Gastroesophageal sphincter (tissue), 3 donors: ENCODE measurements around the gene ZC3H7A.

ENCODE experiments used
- CTCF ChIP-seq, 4 experiments: fragments of 200-600 bp in 2 of 4; fragments of 450-650 bp in 2 of 4; sonication (generic) in 1 of 4; IDR thresholded peaks; one replicate each; pipeline ENCODE4 v1.5.1; 2017 to 2019; ENCODE audit warnings: antibody characterized with exemption in 4 of 4, mild to moderate bottlenecking in 2 of 4, moderate library complexity in 2 of 4
- EP300 ChIP-seq: sonication (generic); formaldehyde crosslinking; IDR thresholded peaks from one replicate; pipeline ENCODE4 v1.6.1; 2017; ENCODE audit warnings: antibody characterized with exemption, mild to moderate bottlenecking
- POLR2A ChIP-seq, 2 donors: fragments of 450-650 bp; IDR thresholded peaks; one replicate each; pipeline ENCODE4 v1.6.1; 2017; ENCODE audit warnings: antibody characterized with exemption in 2 of 2, mild to moderate bottlenecking in 2 of 2, moderate library complexity in 1 of 2

- TF ChIP-seq CTCF (IDR thresholded peaks at IDR 0.05) (no peak), EP300 (no peak), POLR2A (IDR thresholded peaks at IDR 0.05) (no peak)
Observed at GRCh38 chr16:11722468-11722808, 74.6 kb downstream of the ZC3H7A start.
